ENCODE measurements around the gene CTTN. TPM values are rescaled to one million over a fixed set of nuclear protein-coding genes. Genes with fewer than 3 reads are reported as not detected.

The CTTN gene
- total RNA-seq, 1 donor from 2014 or later = 227 TPM

GRCh38 chr11:70421123-70421522 lies 22.8 kb downstream of the CTTN start:
- Histone ChIP-seq H3K9me3 (no peaks in the 10 kb centered on the region), H3K27ac (no peak overlapping the region), H3K27me3 (no peaks in the 10 kb centered on the region), H3K4me1 (no peaks in the 10 kb centered on the region), H3K4me3 (no peak overlapping the region), H3K36me3 (peaks cover 0 to 78% of the 10 kb centered on the region in 2 donors)
- TF ChIP-seq POLR2A (IDR thresholded peaks at IDR 0.05) (no peak), POLR2AphosphoS5 (IDR thresholded peaks at IDR 0.05; ENCODE audit: insufficient read depth in 1 of 2, low read depth in 1 of 2) (no peak), CTCF (IDR thresholded peaks at IDR 0.05) (no peak)
- intact Hi-C loops (cut with DNase I) = no loop called here
- DNase-seq (ENCODE audit: extremely low spot score in 2 of 2) = no peak

GRCh38 chr11:70422692-70423522 lies 24.6 kb downstream of the CTTN start:
- intact Hi-C loops (cut with DNase I) = no loop called here
- H3K4me3 ChIP-seq = no peak overlapping the region
- H3K27ac ChIP-seq = no peak overlapping the region
- H3K9me3 ChIP-seq = no peaks in the 10 kb centered on the region
- no peaks in the 10 kb centered on the region for H3K27me3 ChIP-seq
- TF ChIP-seq POLR2A (IDR thresholded peaks at IDR 0.05) = no peak
- no peak for TF ChIP-seq CTCF (IDR thresholded peaks at IDR 0.05)
- peaks cover 0 to 73% of the 10 kb centered on the region in 2 donors for H3K36me3 ChIP-seq
- DNase-seq (ENCODE audit: extremely low spot score in 2 of 2) = no peak
- no peaks in the 10 kb centered on the region for H3K4me1 ChIP-seq

GRCh38 chr11:70423523-70424505 lies 25.5 kb downstream of the CTTN start:
- DNase-seq (ENCODE audit: extremely low spot score in 2 of 2) = no peak
- Histone ChIP-seq H3K36me3 (peaks cover 0 to 69% of the 10 kb centered on the region in 2 donors), H3K9me3 (no peaks in the 10 kb centered on the region), H3K27me3 (no peaks in the 10 kb centered on the region), H3K4me1 (no peaks in the 10 kb centered on the region), H3K27ac (no peak overlapping the region), H3K4me3 (no peak overlapping the region)
- TF ChIP-seq POLR2AphosphoS5 (IDR thresholded peaks at IDR 0.05; ENCODE audit: insufficient read depth in 1 of 2, low read depth in 1 of 2) = no peak
- TF ChIP-seq POLR2A (IDR thresholded peaks at IDR 0.05) = no peak
- TF ChIP-seq CTCF (IDR thresholded peaks at IDR 0.05) = no peak
- intact Hi-C loops (cut with DNase I) = no loop called here

- no peaks in the 10 kb centered on the region for H3K9me3 ChIP-seq
- H3K4me1 ChIP-seq = no peaks in the 10 kb centered on the region
- no peak for TF ChIP-seq POLR2A (IDR thresholded peaks at IDR 0.05)
- TF ChIP-seq POLR2AphosphoS5 (IDR thresholded peaks at IDR 0.05; ENCODE audit: insufficient read depth in 1 of 2, low read depth in 1 of 2) = no peak
- TF ChIP-seq CTCF (IDR thresholded peaks at IDR 0.05) = no peak
- DNase-seq (ENCODE audit: extremely low spot score in 2 of 2) = no peak
- H3K27ac ChIP-seq = no peak overlapping the region
- no peaks in the 10 kb centered on the region for H3K27me3 ChIP-seq
- H3K36me3 ChIP-seq = peaks cover 0 to 74% of the 10 kb centered on the region in 2 donors
- H3K4me3 ChIP-seq = no peak overlapping the region
- intact Hi-C loops (cut with DNase I) = no loop called here
Observed at GRCh38 chr11:70424765-70425344, 26.5 kb downstream of the CTTN start.
